SK-N-SH (cell line): ENCODE results near the gene SLC39A3. TPM values are rescaled to one million over a fixed set of nuclear protein-coding genes. Genes with fewer than 3 reads are reported as not detected.

Experiments used
- CTCF ChIA-PET: fragments of 300-600, 350-600 bp; formaldehyde crosslinking; extraction: SDS; loops from one replicate; lab custom pipeline; 2021; lab: Yijun Ruan, JAX
- POLR2A ChIA-PET: fragments of 350-600 bp; sonication (Branson Sonifier 250); formaldehyde crosslinking; extraction: SDS; loops from one replicate; lab custom pipeline; 2020; ENCODE audit warnings: antibody characterized with exemption, inconsistent platforms; lab: Yijun Ruan, JAX
- DNase-seq: peaks from one replicate; pipeline ENCODE4 v3.0.0; 2012
- H2AFZ ChIP-seq: fragments of 200-600 bp; sonication (generic); 2 replicates; pipeline ENCODE4 v1.8.1; 2016; ENCODE audit warnings: antibody characterized with exemption, mild to moderate bottlenecking, low read depth
- H3F3A ChIP-seq: fragments of 200-600 bp; sonication (generic); replicated peaks from 2 replicates; pipeline ENCODE3; 2016; ENCODE audit warnings: antibody characterized with exemption, mild to moderate bottlenecking; ENCODE audit not compliant: insufficient read depth
- H3K27ac ChIP-seq, 2 experiments: fragments of 200-500 bp in 1 of 2; fragments of 200-600 bp in 1 of 2; sonication (Bioruptor generic) in 1 of 2; sonication (generic), shearing (Covaris generic) in 1 of 2; 2 replicates each; pipeline versions ENCODE4 v1.5.1 to v1.6.1; 2014 to 2016; ENCODE audit warnings: low read depth in 2 of 2, inconsistent platforms in 1 of 2, low read length in 1 of 2, mild to moderate bottlenecking in 1 of 2, mixed read lengths in 1 of 2
- H3K27me3 ChIP-seq: fragments of 200-600 bp; sonication (generic), shearing (Covaris generic); 2 replicates; pipeline ENCODE4 v1.6.1; 2016; ENCODE audit warnings: mixed run types; ENCODE audit not compliant: insufficient read depth
- H3K36me3 ChIP-seq, 2 experiments: fragments of 200-500 bp in 1 of 2; fragments of 200-600 bp in 1 of 2; sonication (Bioruptor generic) in 1 of 2; sonication (generic) in 1 of 2; replicated peaks in 1 of 2; 2 replicates each; pipeline versions ENCODE3 to v1.5.1; 2014 to 2016; ENCODE audit warnings: low read length in 1 of 2, mild to moderate bottlenecking in 1 of 2; ENCODE audit not compliant: insufficient read depth in 2 of 2, control insufficient read depth in 1 of 2
- H3K4me1 ChIP-seq, 2 experiments: fragments of 200-500 bp in 1 of 2; fragments of 200-600 bp in 1 of 2; sonication (Bioruptor generic) in 1 of 2; sonication (generic), shearing (Covaris generic) in 1 of 2; 2 replicates each; pipeline versions ENCODE4 v1.5.1 to v1.6.1; 2014 to 2016; ENCODE audit warnings: low read depth in 1 of 2, low read length in 1 of 2, mixed run types in 1 of 2; ENCODE audit not compliant: insufficient read depth in 2 of 2, control insufficient read depth in 1 of 2
- H3K4me2 ChIP-seq: fragments of 200-600 bp; sonication (generic), shearing (Covaris generic); 2 replicates; pipeline ENCODE4 v1.6.1; 2017; ENCODE audit warnings: mixed run types
- H3K4me3 ChIP-seq, 2 experiments: fragments of 200-500 bp in 1 of 2; fragments of 200-600 bp in 1 of 2; sonication (Bioruptor generic) in 1 of 2; sonication (generic), shearing (Covaris generic) in 1 of 2; 2 replicates each; pipeline versions ENCODE4 v1.5.1 to v1.8.1; 2014 to 2016; ENCODE audit warnings: low read depth in 2 of 2, inconsistent platforms in 1 of 2, low read length in 1 of 2, mild to moderate bottlenecking in 1 of 2, mixed read lengths in 1 of 2, moderate library complexity in 1 of 2
- H3K79me2 ChIP-seq: fragments of 200-600 bp; sonication (generic); 2 replicates; pipeline ENCODE4 v1.8.1; 2017; ENCODE audit warnings: mild to moderate bottlenecking; ENCODE audit not compliant: insufficient read depth
- H3K9ac ChIP-seq: fragments of 200-600 bp; sonication (generic); 2 replicates; pipeline ENCODE4 v1.6.1; 2017; ENCODE audit warnings: mixed run types
- H3K9me2 ChIP-seq: fragments of 200-600 bp; sonication (generic); 2 replicates; pipeline ENCODE4 v1.6.1; 2017; ENCODE audit warnings: mixed run types
- H3K9me3 ChIP-seq: fragments of 200-600 bp; sonication (generic); 2 replicates; pipeline ENCODE4 v1.6.1; 2017; ENCODE audit warnings: mixed run types, mild to moderate bottlenecking, moderate library complexity
- H4K20me1 ChIP-seq: fragments of 200-600 bp; sonication (generic); 2 replicates; pipeline ENCODE4 v1.6.1; 2017; ENCODE audit warnings: mild to moderate bottlenecking, mixed run types; ENCODE audit not compliant: insufficient read depth
- CHD2 ChIP-seq: fragments of 150-350 bp; IDR thresholded peaks from 2 replicates; pipeline ENCODE4 v1.6.1; 2018; ENCODE audit warnings: low read length; ENCODE audit not compliant: partially characterized antibody
- ELF1 ChIP-seq: IDR thresholded peaks from 2 replicates; pipeline ENCODE4 v1.4.0; 2012
- FOSL2 ChIP-seq: IDR thresholded peaks from 2 replicates; pipeline ENCODE4 v1.4.0; 2012; ENCODE audit warnings: low read depth, mild to moderate bottlenecking, moderate library complexity, borderline replicate concordance
- FOXJ3 ChIP-seq: sonication (generic); formaldehyde crosslinking; IDR thresholded peaks from 2 replicates; pipeline ENCODE4 v1.5.1; 2020; ENCODE audit warnings: mild to moderate bottlenecking, missing genetic modification reagents
- FOXM1 ChIP-seq: IDR thresholded peaks from 2 replicates; pipeline ENCODE4 v1.4.0; 2012; ENCODE audit warnings: low read depth, mild to moderate bottlenecking
- GABPA ChIP-seq: IDR thresholded peaks from 2 replicates; pipeline ENCODE4 v1.4.0; 2012; ENCODE audit warnings: low read depth, mild to moderate bottlenecking
- GATA2 ChIP-seq: sonication (generic); formaldehyde crosslinking; IDR thresholded peaks from 2 replicates; pipeline ENCODE4 v1.5.0; 2020; ENCODE audit warnings: mild to moderate bottlenecking, missing genetic modification reagents
- JUND ChIP-seq: IDR thresholded peaks from 2 replicates; pipeline ENCODE4 v1.4.0; 2012
- MEF2A ChIP-seq: IDR thresholded peaks from 2 replicates; pipeline ENCODE4 v1.4.0; 2012; ENCODE audit warnings: low read depth, borderline replicate concordance
- NRF1 ChIP-seq: IDR thresholded peaks from 2 replicates; pipeline ENCODE4 v1.6.1; 2012; ENCODE audit warnings: low read depth, mild to moderate bottlenecking, low read length
- POLR2AphosphoS5 ChIP-seq: IDR thresholded peaks from 2 replicates; pipeline ENCODE4 v1.6.1; 2012; ENCODE audit warnings: low read depth, low read length
- RAD21 ChIP-seq: IDR thresholded peaks from 2 replicates; pipeline ENCODE4 v1.6.1; 2012; ENCODE audit warnings: mild to moderate bottlenecking, low read length
- RCOR1 ChIP-seq: fragments of 150-350 bp; IDR thresholded peaks from 2 replicates; pipeline ENCODE4 v1.6.1; 2017; ENCODE audit warnings: antibody characterized with exemption, low read length
- RFX5 ChIP-seq: IDR thresholded peaks from 2 replicates; pipeline ENCODE4 v1.6.1; 2012; ENCODE audit warnings: mild to moderate bottlenecking, improper control_type of control experiment, low read length
- SIN3A ChIP-seq: IDR thresholded peaks from 2 replicates; pipeline ENCODE4 v1.6.1; 2012; ENCODE audit warnings: low read depth, mild to moderate bottlenecking, low read length, moderate library complexity, borderline replicate concordance
- TAF1 ChIP-seq: IDR thresholded peaks from 2 replicates; pipeline ENCODE4 v1.6.1; 2012; ENCODE audit warnings: low read depth, mild to moderate bottlenecking, low read length, moderate library complexity, borderline replicate concordance
- TEAD4 ChIP-seq: IDR thresholded peaks from 2 replicates; pipeline ENCODE4 v1.4.0; 2012; ENCODE audit warnings: mild to moderate bottlenecking, borderline replicate concordance; ENCODE audit not compliant: insufficient read depth
- YY1 ChIP-seq: IDR thresholded peaks from 2 replicates; pipeline ENCODE4 v1.4.0; 2012; ENCODE audit warnings: low read depth, mild to moderate bottlenecking
- WGBS: methylation state at CpG from one replicate; pipeline ENCODE4 v1.1.6; 2017; ENCODE audit warnings: low lambda C conversion rate; 5-methylcytosine and 5-hydroxymethylcytosine counted together
- polyA plus RNA-seq, 3 experiments: library from polyadenylated mRNA; depleted of rRNA; stranded (reverse); fragments of >200 nt; gene quantifications; 2 replicates each; pipeline ENCODE4 v1.2.3, GENCODE V29; 2012
- TF ChIP-seq, protein P1 (sequence below): fragments of 150-350 bp; IDR thresholded peaks from 2 replicates; pipeline ENCODE4 v1.6.1; 2016; ENCODE audit warnings: mild to moderate bottlenecking, low read depth, low read length
- TF ChIP-seq, protein P2 (sequence below): IDR thresholded peaks from 2 replicates; pipeline ENCODE4 v1.4.0; 2012; ENCODE audit warnings: low read depth
- TF ChIP-seq, protein P3 (sequence below): IDR thresholded peaks from 2 replicates; pipeline ENCODE4 v1.4.0; 2012; ENCODE audit warnings: low read depth, borderline replicate concordance
- TF ChIP-seq, protein P4 (sequence below): fragments of 200-600 bp; sonication (generic); IDR thresholded peaks from 2 replicates; pipeline ENCODE4 v1.6.1; 2017; ENCODE audit warnings: antibody characterized with exemption, mild to moderate bottlenecking, moderate library complexity

Gene SLC39A3
- polyA plus RNA-seq, 1 of the 3 experiments (the other 2 are of a cell fraction): 45.2 TPM

DNA sequence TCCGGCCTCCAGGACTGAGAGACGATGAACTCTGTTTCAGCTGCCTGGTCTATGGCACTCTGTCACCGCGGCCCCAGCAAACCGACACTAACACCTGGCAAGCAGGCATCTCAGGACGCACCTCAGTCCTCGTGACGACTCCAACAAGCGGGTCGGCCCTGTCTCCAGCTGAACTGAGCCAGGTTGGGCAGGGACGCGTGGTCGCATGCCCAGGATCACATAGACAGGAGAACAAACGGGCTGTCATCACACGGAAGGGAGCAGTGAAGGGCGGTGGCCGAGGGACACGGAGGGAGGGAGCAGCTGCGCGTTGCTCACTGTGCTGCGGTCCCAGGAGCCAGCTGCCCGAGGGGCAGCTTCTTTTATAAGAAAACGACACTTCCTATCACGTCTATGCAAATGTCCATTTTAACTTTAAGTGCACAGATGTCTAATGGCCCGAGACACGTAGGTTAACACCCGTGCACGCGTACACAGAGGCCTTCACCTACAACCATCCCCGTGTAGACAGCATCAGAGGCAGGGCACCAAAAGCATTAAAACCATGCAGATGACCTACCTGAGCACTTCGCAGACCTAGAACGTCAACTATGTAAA lies 34.4 kb upstream of the SLC39A3 start:
- H3K4me1 ChIP-seq: no peaks in the 10 kb centered on the region
- H3K27ac ChIP-seq: no peak overlapping the region
- WGBS: 94% methylated on average over 31 of the region's 32 CpGs
- DNase-seq: no peak
- H4K20me1 ChIP-seq: peaks cover 79% of the 10 kb centered on the region
- TF ChIP-seq MEF2A (no peak), YY1 (no peak), JUND (no peak), ELF1 (no peak), TEAD4 (no peak), TAF1 (no peak), RAD21 (no peak), POLR2AphosphoS5 (no peak), FOXM1 (no peak)
- H3K9ac ChIP-seq: no peak overlapping the region
- no peaks in the 10 kb centered on the region for H3K9me3 ChIP-seq
- POLR2A ChIA-PET: no interaction called here
- H3K4me3 ChIP-seq: no peak overlapping the region
- H3K4me2 ChIP-seq: no peak overlapping the region
- CTCF ChIA-PET: interaction anchor here (0.6 kb wide), 1 partner anchor 24 kb away, joined by 3 read pairs; no protein-coding TSS in a partner anchor
- H3K9me2 ChIP-seq: no peaks in the 10 kb centered on the region
- no peaks in the 10 kb centered on the region for H3F3A ChIP-seq
- peaks cover 0 to 10% of the 10 kb centered on the region in 2 experiments for H3K36me3 ChIP-seq
- no peaks in the 10 kb centered on the region for H3K27me3 ChIP-seq
- H3K79me2 ChIP-seq: peaks cover 83% of the 10 kb centered on the region
- no peak overlapping the region for H2AFZ ChIP-seq

DNA sequence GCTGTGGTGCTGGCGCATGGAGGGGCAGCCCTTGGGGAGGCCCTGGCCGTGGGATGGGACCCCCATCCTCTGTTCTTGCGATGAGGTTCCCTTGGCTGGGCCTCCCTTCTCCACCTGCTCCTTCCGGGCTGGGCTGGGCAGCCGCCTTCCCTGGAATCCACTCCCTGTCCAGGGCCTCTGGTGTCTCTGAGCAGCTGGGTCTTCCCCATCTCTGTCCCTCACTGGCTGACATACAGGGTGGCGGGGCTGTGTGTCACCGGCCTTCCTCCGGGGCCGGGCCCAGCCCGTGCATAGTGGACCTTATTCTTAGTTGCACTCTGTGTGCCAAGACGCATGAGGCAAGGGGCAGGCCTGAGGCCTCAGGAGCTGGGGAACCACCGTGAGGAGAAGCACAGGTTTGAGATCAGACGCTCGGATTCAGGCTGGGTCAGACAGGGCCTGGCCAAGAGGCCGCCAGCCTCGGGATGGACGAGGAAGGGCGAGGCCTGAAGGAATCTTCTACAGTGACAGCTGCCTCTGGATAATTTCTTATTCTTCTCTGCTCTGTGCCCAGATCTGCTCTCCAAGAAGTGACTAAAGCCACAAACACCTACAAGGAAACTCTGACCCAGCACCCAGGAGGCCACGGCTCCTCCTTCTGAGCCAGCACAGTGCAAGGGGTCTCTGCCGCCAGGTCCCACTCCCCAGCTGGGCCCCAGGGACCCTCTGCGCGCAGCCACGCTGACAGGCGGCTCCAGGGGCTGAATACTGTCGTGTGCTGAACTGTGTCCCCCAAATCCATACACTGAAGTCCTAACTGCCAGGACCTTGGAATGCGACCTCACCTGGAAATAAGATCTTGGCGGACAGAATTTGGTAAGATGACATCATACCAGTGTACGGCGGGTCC lies 32.2 kb upstream of the SLC39A3 start:
- no peaks in the 10 kb centered on the region for H3K9me2 ChIP-seq
- peaks cover 67% of the 10 kb centered on the region for H4K20me1 ChIP-seq
- no peak overlapping the region for H3K9ac ChIP-seq
- H3K4me2 ChIP-seq: no peak overlapping the region
- no peak for DNase-seq
- H2AFZ ChIP-seq: no peak overlapping the region
- peaks cover 76% of the 10 kb centered on the region for H3K79me2 ChIP-seq
- no peaks in the 10 kb centered on the region for H3K9me3 ChIP-seq
- TF ChIP-seq RCOR1 (no peak), RFX5 (no peak), CHD2 (no peak), FOXJ3 (CRISPR knock-in tag) (no peak), POLR2AphosphoS5 (no peak), GATA2 (CRISPR knock-in tag) (no peak), GABPA (no peak), FOSL2 (no peak), TAF1 (no peak), NRF1 (no peak), SIN3A (no peak)
- TF ChIP-seq, protein P1, sequence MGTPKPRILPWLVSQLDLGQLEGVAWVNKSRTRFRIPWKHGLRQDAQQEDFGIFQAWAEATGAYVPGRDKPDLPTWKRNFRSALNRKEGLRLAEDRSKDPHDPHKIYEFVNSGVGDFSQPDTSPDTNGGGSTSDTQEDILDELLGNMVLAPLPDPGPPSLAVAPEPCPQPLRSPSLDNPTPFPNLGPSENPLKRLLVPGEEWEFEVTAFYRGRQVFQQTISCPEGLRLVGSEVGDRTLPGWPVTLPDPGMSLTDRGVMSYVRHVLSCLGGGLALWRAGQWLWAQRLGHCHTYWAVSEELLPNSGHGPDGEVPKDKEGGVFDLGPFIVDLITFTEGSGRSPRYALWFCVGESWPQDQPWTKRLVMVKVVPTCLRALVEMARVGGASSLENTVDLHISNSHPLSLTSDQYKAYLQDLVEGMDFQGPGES: no peak
- TF ChIP-seq, protein P2, sequence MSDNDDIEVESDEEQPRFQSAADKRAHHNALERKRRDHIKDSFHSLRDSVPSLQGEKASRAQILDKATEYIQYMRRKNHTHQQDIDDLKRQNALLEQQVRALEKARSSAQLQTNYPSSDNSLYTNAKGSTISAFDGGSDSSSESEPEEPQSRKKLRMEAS: no peak
- TF ChIP-seq, protein P3, sequence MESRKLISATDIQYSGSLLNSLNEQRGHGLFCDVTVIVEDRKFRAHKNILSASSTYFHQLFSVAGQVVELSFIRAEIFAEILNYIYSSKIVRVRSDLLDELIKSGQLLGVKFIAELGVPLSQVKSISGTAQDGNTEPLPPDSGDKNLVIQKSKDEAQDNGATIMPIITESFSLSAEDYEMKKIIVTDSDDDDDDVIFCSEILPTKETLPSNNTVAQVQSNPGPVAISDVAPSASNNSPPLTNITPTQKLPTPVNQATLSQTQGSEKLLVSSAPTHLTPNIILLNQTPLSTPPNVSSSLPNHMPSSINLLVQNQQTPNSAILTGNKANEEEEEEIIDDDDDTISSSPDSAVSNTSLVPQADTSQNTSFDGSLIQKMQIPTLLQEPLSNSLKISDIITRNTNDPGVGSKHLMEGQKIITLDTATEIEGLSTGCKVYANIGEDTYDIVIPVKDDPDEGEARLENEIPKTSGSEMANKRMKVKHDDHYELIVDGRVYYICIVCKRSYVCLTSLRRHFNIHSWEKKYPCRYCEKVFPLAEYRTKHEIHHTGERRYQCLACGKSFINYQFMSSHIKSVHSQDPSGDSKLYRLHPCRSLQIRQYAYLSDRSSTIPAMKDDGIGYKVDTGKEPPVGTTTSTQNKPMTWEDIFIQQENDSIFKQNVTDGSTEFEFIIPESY: no peak
- TF ChIP-seq, protein P4, sequence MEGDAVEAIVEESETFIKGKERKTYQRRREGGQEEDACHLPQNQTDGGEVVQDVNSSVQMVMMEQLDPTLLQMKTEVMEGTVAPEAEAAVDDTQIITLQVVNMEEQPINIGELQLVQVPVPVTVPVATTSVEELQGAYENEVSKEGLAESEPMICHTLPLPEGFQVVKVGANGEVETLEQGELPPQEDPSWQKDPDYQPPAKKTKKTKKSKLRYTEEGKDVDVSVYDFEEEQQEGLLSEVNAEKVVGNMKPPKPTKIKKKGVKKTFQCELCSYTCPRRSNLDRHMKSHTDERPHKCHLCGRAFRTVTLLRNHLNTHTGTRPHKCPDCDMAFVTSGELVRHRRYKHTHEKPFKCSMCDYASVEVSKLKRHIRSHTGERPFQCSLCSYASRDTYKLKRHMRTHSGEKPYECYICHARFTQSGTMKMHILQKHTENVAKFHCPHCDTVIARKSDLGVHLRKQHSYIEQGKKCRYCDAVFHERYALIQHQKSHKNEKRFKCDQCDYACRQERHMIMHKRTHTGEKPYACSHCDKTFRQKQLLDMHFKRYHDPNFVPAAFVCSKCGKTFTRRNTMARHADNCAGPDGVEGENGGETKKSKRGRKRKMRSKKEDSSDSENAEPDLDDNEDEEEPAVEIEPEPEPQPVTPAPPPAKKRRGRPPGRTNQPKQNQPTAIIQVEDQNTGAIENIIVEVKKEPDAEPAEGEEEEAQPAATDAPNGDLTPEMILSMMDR: no peak
- POLR2A ChIA-PET: interaction anchor here (0.6 kb wide), 1 partner anchor 64 kb away, joined by 3 read pairs; no protein-coding TSS in a partner anchor
- H3K27ac ChIP-seq: no peak overlapping the region
- CTCF ChIA-PET: interaction anchor here (1.2 to 1.4 kb wide), 2 partner anchors 23 to 135 kb away, joined by 3 to 4 read pairs; no protein-coding TSS in a partner anchor
- WGBS: 97% methylated on average over 25 of the region's 29 CpGs
- H3K36me3 ChIP-seq: peaks cover 0 to 28% of the 10 kb centered on the region in 2 experiments
- H3K4me1 ChIP-seq: no peaks in the 10 kb centered on the region
- H3F3A ChIP-seq: no peaks in the 10 kb centered on the region
- H3K4me3 ChIP-seq: no peak overlapping the region
- no peaks in the 10 kb centered on the region for H3K27me3 ChIP-seq
